ENCODE measurements around the gene SRBD1.
"Not testable (repeated sequence)": the region's sequence is repeated elsewhere in the genome, so short reads cannot be mapped to it uniquely, and the experiment has no call there.

The SRBD1 gene

GRCh38 chr2:45468279-45468678 lies 142.8 kb downstream of the SRBD1 start:
- no peak for DNase-seq (ENCODE audit: low read depth in 2 of 2)

DNA sequence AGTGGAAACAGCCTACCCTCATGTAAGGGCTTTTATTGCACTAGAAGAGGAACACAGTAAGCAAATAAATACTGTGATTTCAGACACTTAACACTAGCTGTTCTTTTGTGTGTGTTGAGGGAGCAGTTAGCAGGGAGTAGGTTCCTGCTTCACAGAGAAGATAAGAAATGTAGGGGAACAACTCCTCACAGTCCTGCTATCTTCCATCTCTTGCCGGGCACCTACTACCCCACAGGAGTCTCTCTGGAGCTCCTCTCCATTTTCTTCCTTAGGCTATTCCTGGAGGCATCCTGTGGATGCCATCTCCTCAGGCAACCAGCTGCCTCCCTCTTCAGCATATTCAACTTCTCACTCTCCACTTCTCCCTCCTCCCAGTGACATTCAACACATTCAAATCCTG lies 145.0 kb downstream of the SRBD1 start:
- DNase-seq (ENCODE audit: low read depth in 2 of 2), result no peak

DNA sequence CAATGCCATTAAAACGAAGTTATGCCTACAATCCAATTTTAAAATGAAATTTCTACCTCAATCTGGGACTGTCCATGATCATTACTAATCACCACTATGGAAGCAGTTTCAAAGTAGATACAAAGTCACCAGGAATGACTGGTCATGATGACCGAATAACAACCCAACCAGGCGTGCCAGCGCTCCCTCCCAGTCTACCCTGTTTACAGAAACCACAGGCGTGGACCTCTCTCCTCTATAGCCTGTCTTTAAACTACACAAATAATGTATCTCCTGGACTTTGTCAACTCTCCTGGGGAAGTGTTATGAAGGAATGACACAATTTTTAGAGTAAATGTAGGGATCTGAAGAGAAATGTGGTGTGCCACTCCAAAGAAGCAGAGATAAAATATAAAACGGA lies 150.2 kb downstream of the SRBD1 start:
- DNase-seq (ENCODE audit: low read depth in 2 of 2), result no peak

GRCh38 chr2:45459860-45460259 lies 151.2 kb downstream of the SRBD1 start:
- DNase-seq (ENCODE audit: low read depth in 2 of 2), result no peak

DNA sequence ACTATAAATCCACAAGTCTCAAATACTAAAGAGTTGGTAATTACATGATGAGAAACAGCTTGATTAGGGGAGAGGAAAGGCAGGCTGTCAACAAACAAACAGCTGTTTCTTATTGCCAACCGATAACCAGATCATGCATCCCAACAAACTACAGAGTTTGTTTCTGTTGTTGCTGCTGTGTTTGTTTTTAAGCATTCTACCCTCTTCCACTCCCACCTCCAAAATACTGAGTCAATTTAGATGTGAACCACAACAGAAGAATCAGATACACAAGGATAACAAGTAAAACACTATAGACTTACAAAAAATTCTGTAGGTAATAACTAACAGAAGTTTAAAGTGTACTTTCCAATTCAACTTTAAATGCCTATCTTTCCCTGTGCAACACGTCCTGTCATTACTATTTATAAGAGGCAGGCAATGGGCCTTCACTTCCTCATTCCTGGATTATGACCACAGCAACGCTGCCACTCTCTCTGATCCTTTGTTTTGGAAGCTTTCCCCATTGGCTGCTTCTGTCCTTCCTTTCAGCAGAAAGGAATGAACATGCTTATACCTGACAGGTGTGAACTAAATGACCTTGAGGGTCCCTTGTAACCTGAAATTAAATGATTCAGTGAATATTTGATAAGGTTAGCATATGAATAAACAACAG lies 152.0 kb downstream of the SRBD1 start:
- DNase-seq (ENCODE audit: low read depth in 2 of 2), result no peak

DNA sequence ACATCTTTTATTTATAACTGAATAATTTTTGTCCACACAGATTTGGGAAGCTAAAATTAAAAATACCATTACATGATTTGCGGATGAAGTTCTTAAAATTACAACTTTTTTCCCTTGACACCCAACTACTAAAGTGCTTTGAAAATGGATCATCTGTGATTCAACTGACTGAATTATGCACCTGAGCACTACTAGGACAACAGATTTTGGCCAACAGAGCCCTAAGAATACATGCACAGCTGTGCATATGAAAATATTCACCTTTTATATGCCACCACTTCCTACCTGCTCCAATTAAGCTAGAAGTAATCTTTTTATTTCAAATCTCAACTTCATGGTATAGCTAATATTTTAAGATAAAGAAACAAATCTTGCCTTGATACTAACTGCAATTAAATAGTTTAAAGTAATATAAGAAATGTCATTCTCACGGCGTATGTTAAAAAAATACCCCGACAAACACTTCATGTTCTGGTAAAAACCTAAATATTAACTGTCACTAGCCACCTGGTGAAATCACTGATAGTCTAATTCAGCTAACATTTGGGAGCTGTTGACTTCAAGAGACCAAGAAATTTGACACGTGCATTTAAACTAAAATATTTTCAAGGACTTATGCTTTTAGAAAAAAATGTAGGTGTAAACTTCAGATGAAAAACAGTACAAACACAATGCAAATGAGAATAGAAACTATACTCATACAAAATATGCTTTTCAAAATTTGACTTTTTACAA lies 153.7 kb downstream of the SRBD1 start:
- no peak for DNase-seq (ENCODE audit: low read depth in 2 of 2)

- no peak for DNase-seq (ENCODE audit: low read depth in 2 of 2)
These were observed 158.2 kb downstream of the SRBD1 start for GRCh38 chr2:45452866-45453265.

- no peak for DNase-seq (ENCODE audit: low read depth in 2 of 2)
These were observed 160.4 kb downstream of the SRBD1 start for GRCh38 chr2:45450634-45451033.

DNA sequence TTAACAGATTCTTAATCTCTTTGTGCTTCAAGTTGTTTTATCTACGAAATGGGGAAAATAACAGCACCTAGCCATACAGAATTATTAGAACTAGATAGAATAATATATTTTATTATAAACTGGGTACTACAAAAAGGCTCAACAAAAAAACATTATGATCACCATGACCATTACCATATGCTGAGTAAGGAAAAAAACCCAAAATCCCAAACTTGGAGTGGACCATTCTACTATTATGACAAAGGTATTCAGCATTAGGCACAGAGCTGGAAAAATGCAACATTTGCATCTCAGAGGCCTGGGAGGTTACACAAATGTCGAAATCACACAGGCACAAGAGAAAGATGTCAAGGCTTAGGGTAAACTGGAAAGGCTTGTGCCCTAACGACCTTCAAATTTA lies 162.8 kb downstream of the SRBD1 start:
- no peak for DNase-seq (ENCODE audit: low read depth in 2 of 2)

DNA sequence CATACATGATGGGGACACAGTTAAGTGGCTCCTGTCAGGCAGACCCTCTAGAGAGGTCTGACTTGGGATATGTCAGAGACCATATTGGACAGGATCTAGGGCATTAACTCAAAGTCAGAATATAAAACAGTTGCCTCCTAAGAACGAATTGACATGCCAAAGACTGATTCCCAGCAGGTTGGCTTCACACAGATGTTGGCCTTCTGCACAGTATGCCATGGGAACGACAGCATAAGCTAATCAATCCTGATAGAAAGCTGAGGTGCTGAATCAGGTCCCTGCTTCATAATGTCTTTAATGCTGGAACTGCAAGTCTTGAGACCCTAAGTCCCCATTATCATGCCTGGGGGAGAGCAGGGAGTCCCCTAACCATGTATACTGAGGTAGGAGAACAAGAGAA lies 165.1 kb downstream of the SRBD1 start:
- DNase-seq (ENCODE audit: low read depth in 2 of 2), result no peak

GRCh38 chr2:45445037-45445436 lies 166.0 kb downstream of the SRBD1 start:
- no peak for DNase-seq (ENCODE audit: low read depth in 2 of 2)

DNA sequence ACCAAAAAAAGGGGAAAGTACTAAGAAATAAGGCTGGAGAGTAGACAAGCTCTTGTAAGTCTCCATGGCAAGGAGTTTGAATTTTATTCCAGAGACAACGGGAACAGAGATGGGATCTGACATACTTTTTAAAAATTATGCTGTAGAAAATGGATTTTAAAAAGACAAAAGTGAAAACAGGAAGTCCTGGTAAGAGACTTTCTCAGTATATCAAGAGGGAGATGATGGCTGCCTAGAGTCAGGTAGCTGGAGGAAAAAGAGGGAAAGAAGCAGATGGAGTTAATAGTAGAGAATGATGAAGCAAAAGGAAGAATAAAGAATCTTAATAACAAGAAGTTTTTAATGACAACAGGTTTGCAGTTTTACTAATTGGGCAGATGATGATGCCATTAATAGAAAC lies 168.1 kb downstream of the SRBD1 start:
- no peak for DNase-seq (ENCODE audit: low read depth in 2 of 2)

- no peak for DNase-seq (ENCODE audit: low read depth in 2 of 2)
These were observed 169.0 kb downstream of the SRBD1 start for GRCh38 chr2:45442026-45442425.

GRCh38 chr2:45441571-45441970 lies 169.5 kb downstream of the SRBD1 start:
- no peak for DNase-seq (ENCODE audit: low read depth in 2 of 2)

GRCh38 chr2:45439788-45440773 lies 171.0 kb downstream of the SRBD1 start:
- DNase-seq (ENCODE audit: low read depth in 2 of 2), result no peak

DNA sequence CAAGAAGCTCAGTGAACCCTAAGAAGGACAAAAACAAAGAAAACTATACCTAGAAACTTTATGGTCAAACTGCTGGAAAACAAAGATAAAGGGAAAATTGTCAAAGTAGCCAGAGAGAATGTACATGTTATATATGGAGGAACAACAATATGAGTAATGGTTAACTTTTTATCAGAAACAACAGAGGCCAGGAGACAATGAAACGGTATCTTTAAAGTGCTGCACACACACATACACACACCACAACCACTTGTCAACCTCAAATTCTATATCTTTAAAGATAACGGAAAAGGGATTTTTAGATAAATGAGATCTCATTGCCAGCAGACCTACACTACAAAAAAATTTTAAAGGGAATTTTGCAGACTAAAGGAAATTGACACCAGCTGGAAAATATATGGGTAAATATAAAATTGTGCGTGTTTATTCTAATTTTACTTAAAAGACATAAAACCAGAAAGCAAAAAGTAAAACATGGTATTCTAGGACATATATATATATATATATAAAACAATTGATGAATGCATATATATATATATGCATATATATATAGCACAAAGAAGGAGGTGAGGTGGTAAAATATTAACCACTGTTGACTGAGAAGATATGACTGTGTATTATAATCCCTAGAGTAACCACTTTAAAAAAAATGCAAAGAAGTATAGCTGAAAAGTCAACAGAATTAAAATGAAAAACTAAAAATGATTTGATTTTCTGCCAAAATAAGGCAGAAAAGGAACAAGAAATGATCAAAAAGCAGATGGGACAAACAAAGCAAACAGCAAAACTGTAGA lies 172.0 kb downstream of the SRBD1 start:
- no peak for DNase-seq (ENCODE audit: low read depth in 2 of 2)

DNA sequence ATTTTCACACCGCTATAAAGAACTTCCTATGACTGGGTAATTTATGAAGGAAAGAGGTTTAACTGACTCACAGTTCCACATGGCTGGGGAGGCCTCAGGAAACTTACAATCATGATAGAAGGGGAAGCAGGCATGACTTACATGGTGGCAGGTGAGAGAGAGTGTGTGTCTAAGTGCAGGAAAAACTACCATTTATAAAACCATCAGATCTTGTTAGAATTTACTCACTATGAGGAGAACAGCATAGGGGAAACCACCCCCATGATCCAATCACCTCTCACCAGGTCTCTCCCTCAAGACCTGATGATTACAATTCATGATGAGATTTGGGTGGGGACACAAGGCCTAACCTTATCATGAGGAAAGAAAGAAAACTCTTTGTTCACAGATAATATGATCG lies 174.6 kb downstream of the SRBD1 start:
- no peak for DNase-seq (ENCODE audit: low read depth in 2 of 2)

GRCh38 chr2:45435316-45435715 lies 175.8 kb downstream of the SRBD1 start:
- DNase-seq (ENCODE audit: low read depth in 2 of 2), result no peak

GRCh38 chr2:45433363-45433762 lies 177.7 kb downstream of the SRBD1 start:
- DNase-seq (ENCODE audit: low read depth in 2 of 2), result no peak

- DNase-seq (ENCODE audit: low read depth in 2 of 2), result no peak
These were observed 178.7 kb downstream of the SRBD1 start for GRCh38 chr2:45432406-45432805.

GRCh38 chr2:45426025-45426424 lies 185.0 kb downstream of the SRBD1 start:
- DNase-seq (ENCODE audit: low read depth in 2 of 2), result not testable (repeated sequence)

DNA sequence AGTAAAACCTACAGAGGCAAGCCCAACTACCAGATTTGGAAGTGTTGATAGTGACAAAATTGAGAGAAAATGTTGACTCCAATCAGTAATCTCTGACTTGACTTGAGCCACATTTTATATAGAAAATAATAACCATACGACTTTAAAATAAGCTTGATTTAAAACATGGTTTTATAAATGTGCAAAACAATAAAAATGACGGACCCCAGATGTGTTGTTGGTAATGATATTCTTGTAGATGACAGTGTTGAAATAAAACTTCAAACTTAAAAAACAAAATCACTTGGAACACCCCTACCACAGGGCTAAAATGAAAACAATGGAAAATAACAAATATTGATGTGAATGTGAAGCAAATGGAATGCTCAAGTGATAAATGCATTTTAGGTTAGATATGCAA lies 188.1 kb downstream of the SRBD1 start:
- no peak for DNase-seq (ENCODE audit: low read depth in 2 of 2)

Data from stimulated activated CD4-positive, alpha-beta T cell treated with anti-CD3 and anti-CD28 coated beads, Interleukin-12 subunit alpha, Interleukin-12 subunit beta, amount 100 ng/mL, for 24 hours (primary cell).